Measurements from ENCODE around the gene CRIP1.

DNA sequence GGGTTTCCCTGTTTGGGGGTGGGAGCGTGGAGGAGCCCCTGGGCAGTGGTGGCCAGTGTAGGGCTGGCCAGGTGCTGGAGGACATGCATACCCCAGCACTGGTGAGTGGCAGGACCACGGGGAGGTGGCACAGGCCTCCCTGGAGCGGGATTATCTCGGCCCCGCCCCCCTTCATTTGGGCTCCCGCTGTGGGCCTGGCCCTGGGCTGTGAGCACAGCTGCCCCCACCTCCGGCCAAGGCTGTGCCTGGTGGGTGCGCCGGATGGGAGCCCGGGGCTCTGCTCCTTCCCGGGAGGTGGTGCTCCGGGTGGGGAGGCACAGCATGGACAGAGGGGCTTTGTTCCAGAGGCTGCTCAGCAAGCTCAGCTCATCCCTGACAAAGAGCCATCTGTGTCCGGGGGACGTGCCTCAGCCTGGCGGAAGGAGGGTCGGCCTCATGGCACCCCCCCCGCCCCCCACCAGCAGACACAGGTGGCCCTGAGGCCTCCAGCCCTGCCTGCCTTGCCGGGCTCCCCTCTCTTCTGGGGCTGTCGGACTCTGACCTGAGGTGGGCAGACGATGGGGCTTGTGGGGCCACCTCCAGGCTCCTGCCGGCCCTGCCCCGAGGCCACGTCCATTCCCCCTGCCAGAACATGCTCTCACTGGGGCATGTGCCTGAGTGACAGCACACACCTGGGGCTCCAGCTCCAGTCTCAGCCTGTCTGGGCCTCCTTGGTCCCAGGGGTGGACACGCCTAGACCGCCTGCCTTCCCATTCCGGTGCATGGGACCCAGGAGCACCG is 12.8 kb downstream of the CRIP1 start:
- TF ChIP-seq EZH2 (IDR thresholded peaks at IDR 0.05): no peak
- no peak; the same call in 1 of the 2 replicates for TF ChIP-seq POLR2AphosphoS5 (IDR thresholded peaks at IDR 0.05; ENCODE audit: borderline replicate concordance, low read depth, low read length)
- TF ChIP-seq FOXP2 (optimal IDR thresholded peaks at IDR 0.05; ENCODE audit: control extremely low read depth, extremely low read length, insufficient read depth): no peak

Data from SK-N-MC (cell line).